GM12874 (cell line): ENCODE results near the gene ZNF507.

Source experiments
- TF ChIP-seq, protein P1 (sequence below): IDR thresholded peaks from 2 replicates; pipeline ENCODE4 v1.5.1; 2011; ENCODE audit warnings: low read depth, mild to moderate bottlenecking, control low read depth, low read length, moderate library complexity; ENCODE audit not compliant: insufficient read depth

Gene ZNF507

DNA sequence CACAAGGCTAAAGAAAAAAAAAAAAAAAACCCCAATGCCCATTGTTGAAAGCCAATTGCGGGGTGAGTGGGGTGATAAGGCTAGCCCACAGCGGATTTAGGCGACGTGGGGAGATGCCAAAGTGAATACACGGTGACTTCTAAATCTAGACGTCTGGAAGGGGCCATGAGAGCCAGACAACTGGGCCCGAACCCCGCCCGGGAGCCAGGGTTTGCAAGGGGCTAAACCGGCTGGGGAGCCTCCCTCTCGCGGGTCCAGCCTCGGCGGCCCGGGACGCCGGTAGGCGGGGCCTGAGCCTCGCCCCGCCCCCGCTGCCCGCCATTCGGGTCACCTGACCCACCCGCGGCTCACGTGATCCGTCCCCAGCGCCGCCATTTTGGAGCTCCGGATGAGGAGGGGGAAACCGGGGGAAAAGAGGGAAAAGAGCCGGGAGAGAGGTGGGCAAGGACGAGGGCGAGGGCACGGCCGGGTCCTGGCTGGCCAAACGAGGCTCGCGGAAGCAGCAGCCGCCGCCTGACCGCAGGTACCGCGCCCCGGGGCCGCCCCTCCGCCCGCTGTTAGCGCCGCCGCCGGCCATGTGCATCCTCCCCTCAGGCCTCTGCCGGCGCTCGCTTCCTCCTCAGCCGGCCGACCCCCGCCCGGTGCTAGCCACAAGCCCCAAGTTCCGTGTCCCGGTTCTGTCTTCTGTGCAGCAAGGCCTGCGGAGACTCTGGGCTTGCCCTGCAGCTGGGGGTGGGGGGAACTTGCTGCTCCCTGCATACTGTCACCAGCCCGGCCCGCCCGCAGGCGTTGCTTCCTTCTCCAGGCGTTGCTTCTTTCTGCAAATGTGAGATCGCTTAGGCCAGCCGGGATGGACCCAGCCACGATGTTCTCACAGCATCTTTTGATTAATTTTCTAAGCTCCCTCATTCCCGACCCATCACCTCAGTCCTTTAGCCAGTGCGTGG, at the start of gene ZNF507:
Gene ZNF507, plus strand, starts transcription at position 350 of the 947 bp plus-strand sequence. CDS start 7,221 bp downstream, outside the sequence.
- TF ChIP-seq, protein P1, sequence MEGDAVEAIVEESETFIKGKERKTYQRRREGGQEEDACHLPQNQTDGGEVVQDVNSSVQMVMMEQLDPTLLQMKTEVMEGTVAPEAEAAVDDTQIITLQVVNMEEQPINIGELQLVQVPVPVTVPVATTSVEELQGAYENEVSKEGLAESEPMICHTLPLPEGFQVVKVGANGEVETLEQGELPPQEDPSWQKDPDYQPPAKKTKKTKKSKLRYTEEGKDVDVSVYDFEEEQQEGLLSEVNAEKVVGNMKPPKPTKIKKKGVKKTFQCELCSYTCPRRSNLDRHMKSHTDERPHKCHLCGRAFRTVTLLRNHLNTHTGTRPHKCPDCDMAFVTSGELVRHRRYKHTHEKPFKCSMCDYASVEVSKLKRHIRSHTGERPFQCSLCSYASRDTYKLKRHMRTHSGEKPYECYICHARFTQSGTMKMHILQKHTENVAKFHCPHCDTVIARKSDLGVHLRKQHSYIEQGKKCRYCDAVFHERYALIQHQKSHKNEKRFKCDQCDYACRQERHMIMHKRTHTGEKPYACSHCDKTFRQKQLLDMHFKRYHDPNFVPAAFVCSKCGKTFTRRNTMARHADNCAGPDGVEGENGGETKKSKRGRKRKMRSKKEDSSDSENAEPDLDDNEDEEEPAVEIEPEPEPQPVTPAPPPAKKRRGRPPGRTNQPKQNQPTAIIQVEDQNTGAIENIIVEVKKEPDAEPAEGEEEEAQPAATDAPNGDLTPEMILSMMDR = peak; percentile 24; the same call in 1 of the 2 replicates

GRCh38 chr19:32296694-32297093, 48.7 kb upstream of the ZNF507 start:
- TF ChIP-seq, protein P1 = no peak

DNA sequence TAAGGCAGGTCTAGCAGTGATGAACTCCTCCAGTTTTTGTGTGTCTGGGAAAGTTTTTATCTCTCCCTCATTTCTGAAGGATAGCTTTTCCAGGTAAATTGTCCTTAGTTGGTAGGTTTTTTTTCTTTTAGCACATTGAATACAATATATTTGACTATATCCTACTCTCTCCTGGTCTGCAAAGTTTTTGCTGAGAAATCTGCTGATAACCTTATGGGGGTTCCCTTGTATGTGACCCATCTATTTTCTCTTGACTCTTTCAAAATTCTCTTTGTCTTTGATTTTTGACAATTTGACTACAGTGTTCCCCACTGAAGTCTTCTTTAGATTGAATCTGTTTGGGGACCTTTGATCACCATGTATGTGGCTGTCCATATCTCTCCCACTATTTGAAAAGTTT, 42.6 kb upstream of the ZNF507 start:
- TF ChIP-seq, protein P1 = no peak

GRCh38 chr19:32303193-32303592, 42.2 kb upstream of the ZNF507 start:
- TF ChIP-seq, protein P1 = no peak

- TF ChIP-seq, protein P1 = no peak
Observed at GRCh38 chr19:32307591-32307990, 37.8 kb upstream of the ZNF507 start.

GRCh38 chr19:32308431-32309077, 36.9 kb upstream of the ZNF507 start:
- TF ChIP-seq, protein P1 = no peak

DNA sequence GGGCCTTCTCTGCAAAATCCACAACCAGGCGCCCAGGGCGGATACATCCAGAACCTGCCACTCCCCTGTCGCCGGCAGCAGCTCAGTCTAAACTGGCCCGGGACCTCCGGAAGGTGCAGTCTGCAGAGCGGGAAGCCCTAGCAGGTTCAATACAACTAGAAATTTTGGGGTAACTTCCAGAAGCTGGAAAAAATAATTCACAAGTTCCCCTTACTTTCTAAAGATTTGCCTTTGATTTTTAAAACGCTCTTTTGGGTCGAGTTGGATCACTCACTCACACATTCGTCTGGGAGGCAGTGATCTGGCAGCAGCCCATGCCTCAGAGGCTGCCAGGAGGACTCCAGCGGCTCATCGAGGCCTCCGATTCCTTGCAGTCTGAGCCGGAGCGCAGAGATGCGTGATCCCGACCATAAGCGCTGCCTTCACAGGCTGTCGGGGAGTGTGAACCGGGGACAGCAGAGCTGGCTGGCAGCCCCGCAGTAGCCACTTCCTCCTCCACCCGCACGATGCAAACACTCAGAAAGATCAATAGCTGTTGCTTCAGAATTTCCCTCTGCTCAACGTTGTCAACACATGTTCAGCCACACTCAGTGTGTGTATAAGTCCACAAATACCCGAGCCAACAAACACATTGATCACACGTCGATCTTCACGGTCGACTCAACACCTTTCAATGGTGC, 35.6 kb upstream of the ZNF507 start:
- TF ChIP-seq, protein P1 = no peak
